K562 (cell line): Measurements from ENCODE around the gene TMC6.

Source experiments
- COPS2 ChIP-seq: fragments of 450-650 bp; conservative IDR thresholded peaks from 2 replicates; pipeline ENCODE4 v1.6.1; 2016; ENCODE audit warnings: mild to moderate bottlenecking, moderate library complexity
- EZH2 ChIP-seq: IDR thresholded peaks from 2 replicates; pipeline ENCODE4 v1.6.1; 2012; ENCODE audit warnings: low read depth, mild to moderate bottlenecking, inconsistent platforms, low read length, borderline replicate concordance
- POLR2A ChIP-seq: fragments of 450-650 bp; conservative IDR thresholded peaks from 2 replicates; pipeline ENCODE4 v1.6.1; 2016
- POLR2AphosphoS2 ChIP-seq: IDR thresholded peaks from 2 replicates; pipeline ENCODE4 v1.6.1; 2012; ENCODE audit warnings: low read length, improper control_type of control experiment
- RBFOX2 ChIP-seq: fragments of 200-400 bp; formaldehyde crosslinking; IDR thresholded peaks from 2 replicates; pipeline ENCODE4 v1.6.1; 2017; ENCODE audit warnings: low read depth, mild to moderate bottlenecking, low read length, moderate library complexity
- RCOR1 ChIP-seq, 2 experiments: IDR thresholded peaks; 2 replicates each; pipeline ENCODE4 v1.6.1; 2012; ENCODE audit warnings: low read depth in 2 of 2, low read length in 2 of 2, borderline replicate concordance in 1 of 2, improper control_type of control experiment in 1 of 2
- STAG1 ChIP-seq: sonication (generic); formaldehyde crosslinking; IDR thresholded peaks from 2 replicates; pipeline ENCODE4 v1.5.0; 2020; ENCODE audit warnings: missing genetic modification reagents, borderline replicate concordance
- TCF7L2 ChIP-seq: fragments of 150-350 bp; IDR thresholded peaks from 2 replicates; pipeline ENCODE4 v1.6.1; 2016; ENCODE audit warnings: low read depth, mild to moderate bottlenecking, low read length, moderate library complexity
- TF ChIP-seq, protein P1 (sequence below): fragments of 250-450 bp; sonication (Bioruptor Pico); IDR thresholded peaks from 2 replicates; pipeline ENCODE4 v1.5.1; 2021; ENCODE audit warnings: mild to moderate bottlenecking

DNA sequence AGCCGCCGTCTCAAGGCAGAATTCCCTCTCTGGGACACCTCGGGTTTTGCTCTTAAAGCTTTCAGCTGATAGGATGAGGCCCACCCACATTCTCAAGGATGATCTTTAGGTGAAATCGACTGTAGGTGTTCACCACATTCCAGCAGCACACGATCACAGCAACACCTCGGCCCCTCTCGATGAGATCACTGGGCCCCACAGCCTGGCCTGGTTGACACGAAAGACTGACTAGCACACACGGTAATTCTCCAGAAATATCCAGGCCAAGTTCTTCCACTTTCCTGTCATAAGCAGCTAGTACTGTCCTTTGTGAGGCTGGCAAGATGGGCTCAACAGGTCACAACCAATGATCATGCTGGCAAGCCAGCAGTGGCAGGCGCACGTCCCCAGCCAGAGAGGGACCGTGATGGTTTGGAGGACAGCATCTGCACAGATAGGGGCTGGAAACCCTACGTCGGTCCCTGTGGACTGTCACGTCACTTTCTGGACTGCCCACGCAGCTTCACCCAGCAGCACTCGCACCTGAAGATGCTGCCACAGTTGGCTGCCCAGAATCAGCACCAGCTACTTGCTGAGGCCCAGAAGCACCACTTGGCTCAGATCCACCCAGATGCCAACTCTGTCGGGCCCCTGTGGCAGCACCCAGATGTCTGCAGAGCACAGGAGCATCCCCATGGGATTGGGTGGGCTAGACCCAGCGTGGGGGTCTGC lies 17.4 kb downstream of the TMC6 start:
- no peak for TF ChIP-seq TCF7L2
- TF ChIP-seq RBFOX2 = no peak
- TF ChIP-seq, protein P1, sequence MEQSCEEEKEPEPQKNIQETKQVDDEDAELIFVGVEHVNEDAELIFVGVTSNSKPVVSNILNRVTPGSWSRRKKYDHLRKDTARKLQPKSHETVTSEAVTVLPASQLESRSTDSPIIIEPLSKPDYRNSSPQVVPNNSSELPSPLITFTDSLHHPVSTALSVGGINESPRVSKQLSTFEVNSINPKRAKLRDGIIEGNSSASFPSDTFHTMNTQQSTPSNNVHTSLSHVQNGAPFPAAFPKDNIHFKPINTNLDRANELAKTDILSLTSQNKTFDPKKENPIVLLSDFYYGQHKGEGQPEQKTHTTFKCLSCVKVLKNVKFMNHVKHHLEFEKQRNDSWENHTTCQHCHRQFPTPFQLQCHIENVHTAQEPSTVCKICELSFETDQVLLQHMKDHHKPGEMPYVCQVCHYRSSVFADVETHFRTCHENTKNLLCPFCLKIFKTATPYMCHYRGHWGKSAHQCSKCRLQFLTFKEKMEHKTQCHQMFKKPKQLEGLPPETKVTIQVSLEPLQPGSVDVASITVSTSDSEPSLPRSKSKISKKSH = no peak
- peak; percentile 15; the same call in 1 of the 2 replicates for TF ChIP-seq POLR2A
- no peak for TF ChIP-seq COPS2
- no peak for TF ChIP-seq STAG1 (CRISPR knock-in tag)
- TF ChIP-seq POLR2AphosphoS2 = peak; percentile 37; the same call in 1 of the 2 replicates
- no peak for TF ChIP-seq RCOR1 (IDR thresholded peaks at IDR 0.05; ENCODE audit: borderline replicate concordance in 1 of 2, low read depth in 2 of 2, low read length in 2 of 2)
- no peak for TF ChIP-seq EZH2
